ENCODE measurements around the gene PEX26.

GRCh38 chr22:18059473-18059872, 18.3 kb upstream of the PEX26 start:
- TF ChIP-seq POLR2AphosphoS5 (IDR thresholded peaks at IDR 0.05; ENCODE audit: low read depth, low read length): no peak
- TF ChIP-seq, protein P1, sequence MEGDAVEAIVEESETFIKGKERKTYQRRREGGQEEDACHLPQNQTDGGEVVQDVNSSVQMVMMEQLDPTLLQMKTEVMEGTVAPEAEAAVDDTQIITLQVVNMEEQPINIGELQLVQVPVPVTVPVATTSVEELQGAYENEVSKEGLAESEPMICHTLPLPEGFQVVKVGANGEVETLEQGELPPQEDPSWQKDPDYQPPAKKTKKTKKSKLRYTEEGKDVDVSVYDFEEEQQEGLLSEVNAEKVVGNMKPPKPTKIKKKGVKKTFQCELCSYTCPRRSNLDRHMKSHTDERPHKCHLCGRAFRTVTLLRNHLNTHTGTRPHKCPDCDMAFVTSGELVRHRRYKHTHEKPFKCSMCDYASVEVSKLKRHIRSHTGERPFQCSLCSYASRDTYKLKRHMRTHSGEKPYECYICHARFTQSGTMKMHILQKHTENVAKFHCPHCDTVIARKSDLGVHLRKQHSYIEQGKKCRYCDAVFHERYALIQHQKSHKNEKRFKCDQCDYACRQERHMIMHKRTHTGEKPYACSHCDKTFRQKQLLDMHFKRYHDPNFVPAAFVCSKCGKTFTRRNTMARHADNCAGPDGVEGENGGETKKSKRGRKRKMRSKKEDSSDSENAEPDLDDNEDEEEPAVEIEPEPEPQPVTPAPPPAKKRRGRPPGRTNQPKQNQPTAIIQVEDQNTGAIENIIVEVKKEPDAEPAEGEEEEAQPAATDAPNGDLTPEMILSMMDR (IDR thresholded peaks at IDR 0.05): no peak
- TF ChIP-seq REST (IDR thresholded peaks at IDR 0.05; ENCODE audit: insufficient read depth in 1 of 2, low read depth in 2 of 2, low read length in 1 of 2): no peak
- TF ChIP-seq TCF7L2 (IDR thresholded peaks at IDR 0.05; ENCODE audit: low read depth, low read length): no peak
- no peak for TF ChIP-seq SIN3A (IDR thresholded peaks at IDR 0.05; ENCODE audit: borderline replicate concordance, insufficient read depth, low read depth, low read length)
